Transverse colon (tissue), 4 donors: ENCODE results near the gene ACKR4. TPM values are rescaled to one million over a fixed set of nuclear protein-coding genes. Genes with fewer than 3 reads are reported as not detected.

Source experiments
- DNase-seq: peaks from one replicate; pipeline ENCODE4 v3.0.0-alpha.2; 2019
- H3K27ac ChIP-seq, 4 donors: fragments of 200-600 bp; sonication (generic); 2 replicates each; pipeline ENCODE4 v1.5.1; 2016 to 2018; ENCODE audit warnings: inconsistent platforms in 4 of 4
- H3K27me3 ChIP-seq: fragments of 200-600 bp; sonication (generic); 2 replicates; pipeline ENCODE4 v1.5.1; 2017; ENCODE audit warnings: inconsistent platforms
- H3K36me3 ChIP-seq, 4 donors: fragments of 200-600 bp; sonication (generic); 2 replicates each; pipeline ENCODE4 v1.5.1; 2017 to 2019; ENCODE audit warnings: inconsistent platforms in 4 of 4
- H3K4me1 ChIP-seq, 4 donors: fragments of 200-600 bp; sonication (generic); 2 replicates each; pipeline ENCODE4 v1.5.1; 2017 to 2020; ENCODE audit warnings: inconsistent platforms in 4 of 4
- H3K4me3 ChIP-seq, 4 donors: fragments of 200-600 bp; sonication (generic); 1 replicate in 1 of 4; 2 replicates in 3 of 4; pipeline versions ENCODE4 v1.5.1 to v1.6.1; 2017 to 2019; ENCODE audit warnings: inconsistent platforms in 4 of 4
- H3K9me3 ChIP-seq, 2 donors: fragments of 200-600 bp; sonication (generic); 2 replicates each; pipeline ENCODE4 v1.5.1; 2017 to 2019; ENCODE audit warnings: inconsistent platforms in 2 of 2
- EP300 ChIP-seq: sonication (generic); formaldehyde crosslinking; IDR thresholded peaks from one replicate; pipeline ENCODE4 v1.6.1; 2017; ENCODE audit warnings: antibody characterized with exemption, low read depth
- POLR2A ChIP-seq: fragments of 450-650 bp; IDR thresholded peaks from one replicate; pipeline ENCODE4 v1.6.1; 2016; ENCODE audit warnings: antibody characterized with exemption, mild to moderate bottlenecking, moderate library complexity
- POLR2AphosphoS5 ChIP-seq, 3 donors: sonication (generic); formaldehyde crosslinking; IDR thresholded peaks; one replicate each; pipeline ENCODE4 v1.6.1; 2016; ENCODE audit warnings: antibody characterized with exemption in 3 of 3
- WGBS, 2 donors: methylation state at CpG; one replicate each; pipeline ENCODE4 v1.1.5; 2018; ENCODE audit warnings: low coverage in 1 of 2; 5-methylcytosine and 5-hydroxymethylcytosine counted together
- in situ Hi-C, 4 donors: fragments of 200-750 bp; cut with MboI; loops; one replicate each; pipeline versions ENCODE4 v1.15.0 to v1.15.1; 2017; ENCODE audit warnings: low sequenced_read_pairs in 3 of 4, low pct_ligation_motif_present in 1 of 4, low pct_unique_long_range_greater_than_20kb in 1 of 4
- intact Hi-C: fragments of 100-400 bp; cut with DNase I; formaldehyde crosslinking; loops from one replicate; pipeline ENCODE4 v1.15.1; 2023; ENCODE audit warnings: low total_unique reads
- total RNA-seq, 4 donors: library from RNA; depleted of rRNA; stranded (reverse); fragments of >200 nt; gene quantifications; one replicate each; pipeline ENCODE4 v1.1.0, GENCODE V29; 2016
- TF ChIP-seq, protein P1 (sequence below), 5 experiments: fragments of 200-600 bp in 3 of 5; fragments of 450-650 bp in 2 of 5; sonication (generic) in 3 of 5; IDR thresholded peaks; 1 replicate in 2 of 5; 2 replicates in 3 of 5; pipeline ENCODE4 v1.5.1; 2016 to 2017; ENCODE audit warnings: antibody characterized with exemption in 5 of 5, inconsistent platforms in 3 of 5, mild to moderate bottlenecking in 2 of 5, moderate library complexity in 1 of 5

Gene ACKR4
- total RNA-seq, 4 donors from 2014 or later: 0.95 to 1.4 TPM; not detected in 2

DNA sequence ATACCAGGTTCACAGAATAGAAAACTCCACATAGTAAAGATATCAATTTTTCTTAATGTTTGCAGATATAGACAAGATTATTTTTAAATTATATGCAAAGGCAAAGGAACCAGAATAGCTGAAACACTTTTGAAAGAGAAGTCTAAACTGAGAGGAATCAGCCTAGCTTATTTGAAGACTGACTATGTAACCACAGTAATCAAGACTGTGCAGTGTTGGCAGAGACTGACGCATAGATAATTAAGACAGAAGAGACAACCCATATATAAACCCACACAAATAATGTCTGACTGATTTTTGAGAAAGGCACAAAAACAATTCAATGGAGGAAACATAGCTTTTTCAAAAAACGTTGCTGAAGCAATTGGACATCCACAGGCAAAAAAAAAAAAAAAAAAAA, 28.6 kb upstream of the ACKR4 start:
- Histone ChIP-seq H3K4me3 (no peak overlapping the region), H3K9me3 (no peaks in the 10 kb centered on the region), H3K36me3 (no peaks in the 10 kb centered on the region), H3K27me3 (no peaks in the 10 kb centered on the region), H3K27ac (no peak overlapping the region), H3K4me1 (no peaks in the 10 kb centered on the region)
- TF ChIP-seq, protein P1, sequence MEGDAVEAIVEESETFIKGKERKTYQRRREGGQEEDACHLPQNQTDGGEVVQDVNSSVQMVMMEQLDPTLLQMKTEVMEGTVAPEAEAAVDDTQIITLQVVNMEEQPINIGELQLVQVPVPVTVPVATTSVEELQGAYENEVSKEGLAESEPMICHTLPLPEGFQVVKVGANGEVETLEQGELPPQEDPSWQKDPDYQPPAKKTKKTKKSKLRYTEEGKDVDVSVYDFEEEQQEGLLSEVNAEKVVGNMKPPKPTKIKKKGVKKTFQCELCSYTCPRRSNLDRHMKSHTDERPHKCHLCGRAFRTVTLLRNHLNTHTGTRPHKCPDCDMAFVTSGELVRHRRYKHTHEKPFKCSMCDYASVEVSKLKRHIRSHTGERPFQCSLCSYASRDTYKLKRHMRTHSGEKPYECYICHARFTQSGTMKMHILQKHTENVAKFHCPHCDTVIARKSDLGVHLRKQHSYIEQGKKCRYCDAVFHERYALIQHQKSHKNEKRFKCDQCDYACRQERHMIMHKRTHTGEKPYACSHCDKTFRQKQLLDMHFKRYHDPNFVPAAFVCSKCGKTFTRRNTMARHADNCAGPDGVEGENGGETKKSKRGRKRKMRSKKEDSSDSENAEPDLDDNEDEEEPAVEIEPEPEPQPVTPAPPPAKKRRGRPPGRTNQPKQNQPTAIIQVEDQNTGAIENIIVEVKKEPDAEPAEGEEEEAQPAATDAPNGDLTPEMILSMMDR (IDR thresholded peaks at IDR 0.05): no peak
- TF ChIP-seq POLR2A (no peak), EP300 (no peak)
- WGBS, 2 donors: 70 to 88% methylated on average over 2 of the region's 2 CpGs
- intact Hi-C loops (no loop called here), in situ Hi-C loops (no loop called here)
- no peak for DNase-seq

DNA sequence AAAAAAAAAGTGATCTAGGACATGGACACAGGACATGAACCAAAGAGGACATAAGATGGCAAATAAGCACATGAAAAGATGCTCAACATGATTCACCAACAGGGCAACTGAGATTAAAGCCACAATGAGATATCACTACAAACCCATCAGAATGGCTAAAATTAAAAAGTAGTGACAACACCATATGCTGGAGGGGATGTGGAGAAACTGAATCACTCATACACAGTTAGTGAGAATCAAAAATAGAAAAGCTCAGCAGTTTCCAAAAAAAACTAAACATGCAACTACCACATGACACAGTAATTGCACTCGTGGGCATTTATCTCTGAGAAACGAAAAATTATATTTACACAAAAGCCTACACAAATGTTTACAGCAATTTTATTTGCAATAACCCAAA, 27.9 kb upstream of the ACKR4 start:
- in situ Hi-C loops (no loop called here), intact Hi-C loops (no loop called here)
- no peaks in the 10 kb centered on the region for H3K4me1 ChIP-seq
- H3K27ac ChIP-seq: peak overlapping the region in 1 of 4 donors; percentile 9
- no peaks in the 10 kb centered on the region for H3K9me3 ChIP-seq
- DNase-seq: no peak
- no peaks in the 10 kb centered on the region for H3K36me3 ChIP-seq
- TF ChIP-seq POLR2AphosphoS5 (IDR thresholded peaks at IDR 0.05) (no peak), EP300 (no peak), POLR2A (no peak)
- TF ChIP-seq, protein P1 (IDR thresholded peaks at IDR 0.05): no peak
- no peak overlapping the region for H3K4me3 ChIP-seq
- no peaks in the 10 kb centered on the region for H3K27me3 ChIP-seq
- 10 to 31% methylated on average over 2 of the region's 2 CpGs for WGBS, 2 donors

DNA sequence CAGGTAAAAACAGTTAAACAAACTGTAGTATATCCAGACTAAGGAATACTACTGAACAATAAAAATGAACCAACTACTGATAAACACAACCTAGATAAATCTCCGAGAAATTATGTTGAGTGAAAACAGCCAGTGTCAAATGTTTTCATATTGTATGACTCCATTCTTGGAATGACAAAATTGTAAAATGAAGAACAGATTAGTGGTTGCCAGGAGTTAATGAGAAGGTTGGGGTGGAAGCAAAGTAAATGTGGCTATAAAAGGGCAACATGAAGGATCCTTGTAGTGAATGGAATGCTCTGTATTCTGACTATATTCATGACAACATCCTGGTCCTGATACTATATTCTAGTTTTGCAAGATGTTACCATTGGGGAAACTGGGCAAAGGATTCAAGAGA, 27.5 kb upstream of the ACKR4 start:
- in situ Hi-C loops: no loop called here
- WGBS, 2 donors: 53 to 67% methylated on average over 1 of the region's 1 CpG

DNA sequence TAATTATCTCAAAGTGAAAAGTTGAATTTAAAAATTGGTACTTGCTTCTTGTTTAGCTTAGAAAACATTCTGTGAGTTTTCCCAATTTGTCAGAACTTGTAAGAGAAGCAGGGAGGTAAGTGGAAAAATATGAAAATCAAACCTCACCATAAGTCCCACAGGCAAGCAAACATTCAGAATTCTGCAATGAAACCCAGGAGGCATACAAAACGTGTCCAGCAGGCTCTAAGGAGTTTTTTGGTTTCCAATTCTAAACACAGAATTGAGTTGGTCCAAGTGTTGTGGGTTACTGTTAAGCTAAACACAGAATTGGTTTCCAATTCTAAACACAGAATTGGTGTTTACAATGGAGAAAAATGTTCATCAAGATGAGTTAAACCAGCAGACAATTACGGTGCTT, 27.1 kb upstream of the ACKR4 start:
- Histone ChIP-seq H3K27me3 (no peaks in the 10 kb centered on the region), H3K4me3 (no peak overlapping the region), H3K27ac (no peak overlapping the region), H3K36me3 (no peaks in the 10 kb centered on the region), H3K4me1 (no peaks in the 10 kb centered on the region), H3K9me3 (no peaks in the 10 kb centered on the region)
- in situ Hi-C loops: no loop called here
- no peak for TF ChIP-seq POLR2AphosphoS5 (IDR thresholded peaks at IDR 0.05)
- TF ChIP-seq, protein P1 (IDR thresholded peaks at IDR 0.05): no peak
- TF ChIP-seq POLR2A: no peak
- TF ChIP-seq EP300: no peak
- no peak for DNase-seq
- intact Hi-C loops: no loop called here
- WGBS, 2 donors: 74 to 80% methylated on average over 2 of the region's 2 CpGs

More for the DNA sequence above, 27.5 kb upstream of the ACKR4 start:
- Histone ChIP-seq H3K27me3 (no peaks in the 10 kb centered on the region), H3K27ac (peak overlapping the region in 1 of 4 donors; percentile 9), H3K4me3 (no peak overlapping the region), H3K36me3 (no peaks in the 10 kb centered on the region), H3K4me1 (no peaks in the 10 kb centered on the region), H3K9me3 (no peaks in the 10 kb centered on the region)
- intact Hi-C loops: no loop called here
- no peak for DNase-seq
- no peak for TF ChIP-seq POLR2A
- no peak for TF ChIP-seq EP300
- TF ChIP-seq, protein P1 (IDR thresholded peaks at IDR 0.05): no peak
- no peak for TF ChIP-seq POLR2AphosphoS5 (IDR thresholded peaks at IDR 0.05)
